B cell (primary cell): Measurements from ENCODE around the gene SEC23B. TPM values are rescaled to one million over a fixed set of nuclear protein-coding genes. Genes with fewer than 3 reads are reported as not detected.

Experiments
- ATAC-seq: fragments of 200-7000 bp; cut with Tn5 transposase; one replicate; pipeline ENCODE4 v1.10.0; 2021; ENCODE audit warnings: low read depth, mild to moderate bottlenecking, moderate number of reproducible peaks, moderate library complexity
- CTCF ChIA-PET: fragments of 350-600 bp; sonication (Branson Sonifier 250); formaldehyde crosslinking; loops from one replicate; lab custom pipeline; 2021; ENCODE audit warnings: antibody characterized with exemption, inconsistent platforms; lab: Charles Lee
- POLR2A ChIA-PET: fragments of 350-600 bp; sonication (Branson Sonifier 250); formaldehyde crosslinking; loops from one replicate; lab custom pipeline; 2021; ENCODE audit warnings: antibody characterized with exemption; lab: Charles Lee
- DNase-seq: peaks from one replicate; pipeline ENCODE4 v3.0.0; 2013
- H2AFZ ChIP-seq: 2 replicates; pipeline ENCODE4 v1.6.1; 2012; ENCODE audit warnings: mild to moderate bottlenecking, low read depth, low read length; ENCODE audit not compliant: insufficient read depth, poor library complexity, severe bottlenecking
- H3K27ac ChIP-seq, 2 donors: 1 replicate in 1 of 2; 2 replicates in 1 of 2; pipeline ENCODE4 v1.5.1; 2012 to 2013; ENCODE audit warnings: low read length in 2 of 2, mild to moderate bottlenecking in 2 of 2, moderate library complexity in 1 of 2
- H3K27me3 ChIP-seq, 4 experiments: fragments of 200-600 bp in 1 of 4; sonication (generic) in 1 of 4; replicated peaks in 1 of 4; 1 replicate in 2 of 4; 2 replicates in 2 of 4; pipeline versions ENCODE4 v1.6.1 to v1.7.0; 2013 to 2016; ENCODE audit warnings: low read length in 3 of 4, mild to moderate bottlenecking in 2 of 4, mixed read lengths in 1 of 4, moderate library complexity in 1 of 4; ENCODE audit not compliant: insufficient read depth in 4 of 4, control insufficient read depth in 3 of 4; ENCODE audit errors: control extremely low read depth in 1 of 4
- H3K36me3 ChIP-seq, 2 experiments: replicated peaks in 1 of 2; 1 replicate in 1 of 2; 2 replicates in 1 of 2; pipeline versions ENCODE4 v1.6.1 to v1.7.1; 2013; ENCODE audit warnings: low read length in 1 of 2; ENCODE audit not compliant: insufficient read depth in 2 of 2, control insufficient read depth in 1 of 2; ENCODE audit errors: control extremely low read depth in 1 of 2, extremely low read depth in 1 of 2
- H3K4me1 ChIP-seq, 2 donors: fragments of 200-600 bp in 1 of 2; sonication (generic) in 1 of 2; 1 replicate in 1 of 2; 2 replicates in 1 of 2; pipeline versions ENCODE4 v1.5.1 to v1.6.1; 2013 to 2017; ENCODE audit warnings: low read length in 2 of 2; ENCODE audit not compliant: control insufficient read depth in 2 of 2, insufficient read depth in 2 of 2
- H3K4me2 ChIP-seq: replicated peaks from 2 replicates; pipeline ENCODE3; 2012; ENCODE audit warnings: mild to moderate bottlenecking, low read depth, low read length; ENCODE audit not compliant: poor library complexity, severe bottlenecking
- H3K4me3 ChIP-seq, 5 experiments: fragments of 200-600 bp in 1 of 5; sonication (generic) in 1 of 5; 1 replicate in 3 of 5; 2 replicates in 2 of 5; pipeline versions ENCODE4 v1.5.1 to v1.7.0; 2011 to 2016; ENCODE audit warnings: low read length in 4 of 5, mild to moderate bottlenecking in 4 of 5, low read depth in 2 of 5, control low read depth in 1 of 5, moderate library complexity in 1 of 5; ENCODE audit not compliant: insufficient read depth in 1 of 5; ENCODE audit errors: control extremely low read depth in 1 of 5, extremely low read depth in 1 of 5
- H3K79me2 ChIP-seq: fragments of 200-600 bp; sonication (generic); one replicate; pipeline ENCODE4 v1.6.0; 2016; ENCODE audit warnings: low read length; ENCODE audit not compliant: control insufficient read depth, insufficient read depth
- H3K9ac ChIP-seq: fragments of 200-600 bp; sonication (generic); 2 replicates; pipeline ENCODE4 v1.6.1; 2017; ENCODE audit warnings: mild to moderate bottlenecking, low read length, moderate library complexity
- H3K9me3 ChIP-seq, 3 donors: one replicate each; pipeline versions ENCODE4 v1.6.1 to v1.7.1; 2013; ENCODE audit warnings: low read length in 2 of 3; ENCODE audit not compliant: control insufficient read depth in 2 of 3, insufficient read depth in 1 of 3; ENCODE audit errors: control extremely low read depth in 1 of 3
- H4K20me1 ChIP-seq: 2 replicates; pipeline ENCODE4 v1.6.0; 2012; ENCODE audit warnings: mild to moderate bottlenecking, low read length; ENCODE audit not compliant: insufficient read depth, control insufficient read depth, poor library complexity, severe bottlenecking
- H3K27ac Mint-ChIP-seq: one replicate; pipeline ENCODE4 v1.8.0; 2021; ENCODE audit warnings: mixed read lengths
- H3K27me3 Mint-ChIP-seq: one replicate; pipeline ENCODE4 v1.8.0; 2021; ENCODE audit warnings: mixed read lengths
- H3K4me1 Mint-ChIP-seq: one replicate; pipeline ENCODE4 v1.8.0; 2021; ENCODE audit warnings: mixed read lengths
- H3K4me3 Mint-ChIP-seq: one replicate; pipeline ENCODE4 v1.8.0; 2021; ENCODE audit warnings: mixed read lengths
- H3K9me3 Mint-ChIP-seq: one replicate; pipeline ENCODE4 v1.8.0; 2022; ENCODE audit warnings: mixed read lengths; ENCODE audit not compliant: insufficient read depth
- EZH2 ChIP-seq: IDR thresholded peaks from 2 replicates; pipeline ENCODE4 v1.6.1; 2012; ENCODE audit warnings: borderline replicate concordance, low read depth, mild to moderate bottlenecking, moderate library complexity, low read length; ENCODE audit not compliant: insufficient read depth, poor library complexity, severe bottlenecking
- WGBS: methylation state at CpG from one replicate; pipeline ENCODE4 v1.1.5; 2013; ENCODE audit warnings: missing lambda C conversion rate; ENCODE audit not compliant: insufficient coverage; 5-methylcytosine and 5-hydroxymethylcytosine counted together
- intact Hi-C: fragments of 100-400 bp; cut with micrococcal nuclease; formaldehyde crosslinking; loops from one replicate; pipeline ENCODE4 v1.10.0; 2022
- polyA plus RNA-seq: library from polyadenylated mRNA; depleted of rRNA; stranded (reverse); fragments of >200 nt; gene quantifications from 2 replicates; pipeline ENCODE4 v1.2.3, GENCODE V29; 2012
- total RNA-seq, 2 donors: library from RNA; stranded (reverse); fragments of 120-200 nt in 1 of 2; gene quantifications; 1 replicate in 1 of 2; 2 replicates in 1 of 2; pipeline versions ENCODE4 v1.2.3 to v1.2.4, GENCODE V29; 2013 to 2022
- TF ChIP-seq, protein P1 (sequence below): fragments of 200-600 bp; IDR thresholded peaks from one replicate; pipeline ENCODE4 v1.8.0; 2022; ENCODE audit warnings: antibody characterized with exemption, mild to moderate bottlenecking

SEC23B gene
- total and polyA plus RNA-seq, 2 donors (not counting 1 experiment from before 2014, with no cell fraction given) = 19.5 to 39.4 TPM

DNA sequence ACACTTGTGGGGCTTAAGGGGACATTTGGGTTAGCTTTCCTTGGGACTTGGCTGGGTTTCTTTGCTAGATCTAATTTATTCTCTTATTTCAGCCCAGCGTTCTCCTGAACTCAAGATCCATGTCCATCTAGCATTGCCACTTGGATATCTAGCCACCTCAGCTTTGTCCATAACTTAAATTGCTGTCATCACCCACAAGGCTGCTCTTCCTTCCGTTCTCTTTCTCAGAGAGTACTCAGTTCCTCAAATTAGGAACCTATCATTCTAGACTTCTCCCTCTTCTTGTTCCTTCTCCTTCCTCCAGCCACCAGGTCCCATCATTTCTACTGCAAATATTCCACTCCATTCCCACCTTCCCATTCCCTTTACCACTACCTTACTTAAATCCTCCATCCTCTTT is 63.8 kb downstream of the SEC23B start:
- Histone ChIP-seq H3K79me2 (peaks cover 18% of the 10 kb centered on the region), H3K4me1 (peaks cover 9 to 11% of the 10 kb centered on the region in 2 donors), H3K27ac (no peak overlapping the region), H3K9me3 (peaks cover 0 to 4% (median 0%) of the 10 kb centered on the region in 3 donors), H2AFZ (no peak overlapping the region), H3K4me2 (no peak overlapping the region), H3K4me3 (no peak overlapping the region), H3K36me3 (peaks cover 0 to 16% of the 10 kb centered on the region in 2 experiments), H3K9ac (no peak overlapping the region), H4K20me1 (no peaks in the 10 kb centered on the region), H3K27me3 (no peaks in the 10 kb centered on the region)
- 89% methylated on average over 2 of the region's 2 CpGs for WGBS
- H3K4me1 Mint-ChIP-seq = peaks cover 16% of the 10 kb centered on the region
- POLR2A ChIA-PET = no interaction called here
- ATAC-seq (no peak), DNase-seq (no peak)
- H3K27me3 Mint-ChIP-seq = no peaks in the 10 kb centered on the region
- TF ChIP-seq EZH2 = no peak
- TF ChIP-seq, protein P1, sequence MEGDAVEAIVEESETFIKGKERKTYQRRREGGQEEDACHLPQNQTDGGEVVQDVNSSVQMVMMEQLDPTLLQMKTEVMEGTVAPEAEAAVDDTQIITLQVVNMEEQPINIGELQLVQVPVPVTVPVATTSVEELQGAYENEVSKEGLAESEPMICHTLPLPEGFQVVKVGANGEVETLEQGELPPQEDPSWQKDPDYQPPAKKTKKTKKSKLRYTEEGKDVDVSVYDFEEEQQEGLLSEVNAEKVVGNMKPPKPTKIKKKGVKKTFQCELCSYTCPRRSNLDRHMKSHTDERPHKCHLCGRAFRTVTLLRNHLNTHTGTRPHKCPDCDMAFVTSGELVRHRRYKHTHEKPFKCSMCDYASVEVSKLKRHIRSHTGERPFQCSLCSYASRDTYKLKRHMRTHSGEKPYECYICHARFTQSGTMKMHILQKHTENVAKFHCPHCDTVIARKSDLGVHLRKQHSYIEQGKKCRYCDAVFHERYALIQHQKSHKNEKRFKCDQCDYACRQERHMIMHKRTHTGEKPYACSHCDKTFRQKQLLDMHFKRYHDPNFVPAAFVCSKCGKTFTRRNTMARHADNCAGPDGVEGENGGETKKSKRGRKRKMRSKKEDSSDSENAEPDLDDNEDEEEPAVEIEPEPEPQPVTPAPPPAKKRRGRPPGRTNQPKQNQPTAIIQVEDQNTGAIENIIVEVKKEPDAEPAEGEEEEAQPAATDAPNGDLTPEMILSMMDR = no peak
- CTCF ChIA-PET = interaction anchor here (1.2 kb wide), 1 partner anchor 21 kb away, joined by 4 read pairs; no protein-coding TSS in a partner anchor
- no peak overlapping the region for H3K4me3 Mint-ChIP-seq
- no peak overlapping the region for H3K27ac Mint-ChIP-seq
- H3K9me3 Mint-ChIP-seq = peaks cover 3% of the 10 kb centered on the region
- intact Hi-C loops = no loop called here

DNA sequence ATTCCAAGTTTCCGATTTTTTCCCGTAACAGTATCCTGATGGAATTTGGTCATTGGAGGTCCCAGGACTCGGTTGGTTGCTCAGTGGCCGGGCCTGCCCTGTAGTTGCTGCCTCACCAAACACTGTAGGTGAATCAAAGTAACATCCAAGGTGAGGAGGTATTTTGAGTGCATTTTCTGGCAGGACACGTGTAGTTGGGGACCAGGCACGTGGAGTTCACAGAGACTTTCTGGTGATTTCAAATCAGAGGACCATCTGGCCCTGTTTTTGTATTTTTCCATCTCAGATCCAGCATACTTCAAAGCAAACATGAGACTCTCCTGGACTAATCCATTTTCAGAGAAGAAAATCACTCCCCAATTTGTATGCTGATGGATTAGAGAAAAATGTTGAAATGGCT is 70.2 kb downstream of the SEC23B start:
- no peak overlapping the region for H3K4me2 ChIP-seq
- DNase-seq (no peak), ATAC-seq (no peak)
- TF ChIP-seq EZH2 = no peak
- TF ChIP-seq, protein P1 = no peak
- Mint-ChIP-seq H3K4me1 (no peaks in the 10 kb centered on the region), H3K27ac (no peak overlapping the region), H3K4me3 (no peak overlapping the region), H3K9me3 (no peaks in the 10 kb centered on the region), H3K27me3 (peaks cover 14% of the 10 kb centered on the region)
- 90% methylated on average over 3 of the region's 6 CpGs for WGBS
- H3K9me3 ChIP-seq = no peaks in the 10 kb centered on the region
- no peak overlapping the region for H3K27ac ChIP-seq
- H3K27me3 ChIP-seq = peaks cover 0 to 3% (median 1%) of the 10 kb centered on the region in 4 experiments
- no peaks in the 10 kb centered on the region for H4K20me1 ChIP-seq
- ChIA-PET CTCF (interaction anchor here (0.7 kb wide), 1 partner anchor 366 kb away, joined by 3 read pairs; no protein-coding TSS in a partner anchor), POLR2A (no interaction called here)
- no peaks in the 10 kb centered on the region for H3K79me2 ChIP-seq
- no peaks in the 10 kb centered on the region for H3K36me3 ChIP-seq
- no peak overlapping the region for H2AFZ ChIP-seq
- H3K4me1 ChIP-seq = no peaks in the 10 kb centered on the region
- H3K9ac ChIP-seq = no peak overlapping the region
- intact Hi-C loops = no loop called here
- no peak overlapping the region for H3K4me3 ChIP-seq
